Stimulated activated naive CD8-positive, alpha-beta T cell treated with anti-CD3 and anti-CD28 coated beads, Interleukin-15, Interleukin-2, amounts not matched to agents 100 ng/mL and 50 ng/mL, for 24 hours (primary cell): ENCODE data around the gene ZC3H7A.
"Not testable (repeated sequence)": the region's sequence is repeated elsewhere in the genome, so short reads cannot be mapped to it uniquely, and the experiment has no call there.

Source experiments
- H3K27ac Mint-ChIP-seq: one replicate; pipeline ENCODE4 v1.8.0; 2021; ENCODE audit warnings: mild to moderate bottlenecking, mixed read lengths
- H3K27me3 Mint-ChIP-seq: one replicate; pipeline ENCODE4 v1.8.0; 2021; ENCODE audit warnings: mixed read lengths
- H3K36me3 Mint-ChIP-seq: one replicate; pipeline ENCODE4 v1.8.0; 2021; ENCODE audit warnings: low read depth, mixed read lengths
- H3K4me1 Mint-ChIP-seq: one replicate; pipeline ENCODE4 v1.8.0; 2021; ENCODE audit warnings: low read depth, mixed read lengths
- H3K4me3 Mint-ChIP-seq: one replicate; pipeline ENCODE4 v1.8.0; 2021; ENCODE audit warnings: mild to moderate bottlenecking, mixed read lengths
- H3K9me3 Mint-ChIP-seq: one replicate; pipeline ENCODE4 v1.8.0; 2021; ENCODE audit warnings: mixed read lengths

ZC3H7A gene

DNA sequence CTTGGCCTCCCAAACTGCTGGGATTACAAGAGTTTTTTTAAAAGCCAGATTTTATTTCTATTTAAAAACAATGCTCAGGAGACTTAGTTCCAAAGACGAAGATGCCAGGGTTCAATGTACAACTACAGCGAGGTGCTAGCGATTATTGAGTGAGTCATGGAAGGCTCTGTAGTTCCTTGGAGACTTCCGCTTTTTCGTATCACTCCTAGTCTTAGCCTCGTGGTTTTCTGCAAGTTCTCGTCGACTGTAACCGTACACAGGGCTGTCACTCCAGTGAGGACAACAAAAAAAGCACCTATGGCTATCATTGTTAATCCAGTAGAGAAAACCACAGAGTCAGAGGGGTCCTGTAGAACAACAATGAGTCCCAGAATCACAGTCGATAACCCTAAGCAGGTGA, 22.7 kb upstream of the ZC3H7A start:
- no peaks in the 10 kb centered on the region for H3K4me1 Mint-ChIP-seq
- no peak overlapping the region for H3K4me3 Mint-ChIP-seq
- no peaks in the 10 kb centered on the region for H3K27me3 Mint-ChIP-seq
- no peaks in the 10 kb centered on the region for H3K9me3 Mint-ChIP-seq
- H3K27ac Mint-ChIP-seq: no peak overlapping the region
- H3K36me3 Mint-ChIP-seq: no peaks in the 10 kb centered on the region

DNA sequence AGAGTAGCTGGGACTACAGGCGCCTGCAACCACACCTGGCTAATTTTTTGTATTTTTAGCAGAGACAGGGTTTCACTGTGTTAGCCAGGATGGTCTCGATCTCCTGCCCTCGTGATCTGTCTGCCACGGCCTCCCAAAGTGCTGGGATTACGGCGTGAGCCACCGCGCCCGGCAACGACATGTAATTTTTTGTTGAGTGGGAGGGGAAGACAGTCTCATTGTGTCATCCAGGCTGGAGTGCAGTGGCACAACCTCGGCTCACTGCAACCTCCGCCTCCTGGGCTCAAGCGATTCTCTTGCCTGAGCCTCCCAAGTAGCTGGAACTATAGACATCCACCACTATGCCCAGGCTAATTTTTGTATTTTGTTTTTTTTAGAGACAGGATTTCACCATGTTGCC, 21.9 kb upstream of the ZC3H7A start:
- H3K27me3 Mint-ChIP-seq, H3K4me1 Mint-ChIP-seq, H3K36me3 Mint-ChIP-seq, H3K27ac Mint-ChIP-seq, H3K9me3 Mint-ChIP-seq, H3K4me3 Mint-ChIP-seq: not testable (repeated sequence)

DNA sequence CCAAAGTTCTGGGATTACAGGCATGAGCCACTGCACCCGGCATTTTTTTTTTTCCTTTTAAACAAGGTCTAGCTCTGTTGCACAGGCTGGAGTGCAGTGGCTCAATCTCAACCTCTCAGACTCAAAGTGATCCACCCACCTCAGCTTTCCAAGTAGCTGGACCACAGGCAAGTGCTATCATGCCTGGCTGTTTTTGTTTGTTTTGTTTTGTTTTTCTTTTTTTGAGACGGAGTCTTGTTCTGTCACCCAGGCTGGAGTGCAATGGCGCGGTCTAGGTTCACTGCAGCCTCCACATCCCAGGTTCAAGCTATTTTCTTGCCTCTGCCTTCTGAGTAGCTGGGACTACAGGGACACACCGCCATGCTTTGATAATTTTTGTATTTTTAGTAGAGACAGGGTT, 19.1 kb upstream of the ZC3H7A start:
- peaks cover 3% of the 10 kb centered on the region for H3K4me1 Mint-ChIP-seq
- no peaks in the 10 kb centered on the region for H3K9me3 Mint-ChIP-seq
- no peak overlapping the region for H3K4me3 Mint-ChIP-seq
- H3K27ac Mint-ChIP-seq: no peak overlapping the region
- no peaks in the 10 kb centered on the region for H3K27me3 Mint-ChIP-seq
- H3K36me3 Mint-ChIP-seq: no peaks in the 10 kb centered on the region

DNA sequence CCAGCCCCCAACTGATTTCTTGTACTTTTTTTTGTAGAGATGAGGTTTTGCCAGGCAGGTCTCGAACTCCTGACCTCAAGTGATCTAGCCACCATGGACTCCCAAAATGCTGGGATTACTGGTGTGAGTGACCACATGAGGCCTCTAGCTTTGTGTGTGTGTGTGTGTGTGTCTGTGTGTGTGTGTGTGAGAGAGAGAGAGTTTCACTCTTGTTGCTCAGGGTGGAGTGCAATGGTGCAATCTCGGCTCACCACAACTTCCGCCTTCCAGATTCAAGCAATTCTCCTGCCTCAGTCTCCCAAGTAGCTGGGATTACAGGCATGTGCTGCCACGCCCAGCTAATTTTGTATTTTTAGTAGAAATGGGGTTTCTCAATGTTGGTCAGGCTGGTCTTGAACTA, 17.7 kb upstream of the ZC3H7A start:
- H3K27ac Mint-ChIP-seq, H3K4me3 Mint-ChIP-seq, H3K27me3 Mint-ChIP-seq, H3K36me3 Mint-ChIP-seq, H3K9me3 Mint-ChIP-seq: not testable (repeated sequence)
- peaks cover 11% of the 10 kb centered on the region for H3K4me1 Mint-ChIP-seq

DNA sequence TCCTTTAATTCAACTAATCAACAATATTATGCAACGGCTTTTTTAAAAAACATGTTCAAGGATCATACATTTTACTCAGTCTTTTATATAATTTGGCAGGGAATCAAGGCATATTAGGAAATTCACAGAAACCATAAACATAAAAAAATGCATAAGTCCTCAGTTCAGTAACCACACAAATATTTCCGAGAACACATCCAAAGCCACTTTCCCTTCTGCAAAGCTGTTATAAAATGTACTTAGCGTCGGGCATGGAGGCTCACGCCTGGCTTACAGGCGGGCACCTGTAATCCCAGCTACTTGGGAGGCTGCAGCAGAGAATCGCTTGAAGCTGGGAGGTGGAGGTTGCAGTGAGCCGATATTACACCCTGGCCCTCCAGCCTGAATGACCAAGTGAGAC, 9.7 kb upstream of the ZC3H7A start:
- H3K36me3 Mint-ChIP-seq: no peaks in the 10 kb centered on the region
- no peak overlapping the region for H3K27ac Mint-ChIP-seq
- no peaks in the 10 kb centered on the region for H3K27me3 Mint-ChIP-seq
- H3K4me1 Mint-ChIP-seq: peaks cover 12% of the 10 kb centered on the region
- no peak overlapping the region for H3K4me3 Mint-ChIP-seq
- H3K9me3 Mint-ChIP-seq: no peaks in the 10 kb centered on the region

DNA sequence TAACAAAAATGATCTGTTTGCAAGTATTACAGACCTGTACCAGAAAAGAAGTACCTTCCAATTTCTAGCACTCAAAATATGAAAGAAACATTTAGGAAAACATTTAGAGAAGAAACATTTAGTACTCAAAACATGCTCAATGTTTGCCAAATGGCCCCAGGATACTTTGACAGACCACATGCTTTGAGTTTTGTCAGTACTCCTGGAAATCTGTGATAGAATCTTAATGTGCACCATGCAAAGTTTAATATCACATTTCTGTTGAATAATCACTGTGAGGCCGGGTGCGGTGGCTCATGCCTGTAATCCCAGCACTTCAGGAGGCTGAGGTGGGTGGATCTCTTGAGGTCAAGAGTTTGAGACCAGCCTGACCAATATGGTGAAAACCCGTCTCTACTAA, 8.5 kb upstream of the ZC3H7A start:
- no peaks in the 10 kb centered on the region for H3K36me3 Mint-ChIP-seq
- no peaks in the 10 kb centered on the region for H3K9me3 Mint-ChIP-seq
- H3K4me1 Mint-ChIP-seq: peaks cover 20% of the 10 kb centered on the region
- no peaks in the 10 kb centered on the region for H3K27me3 Mint-ChIP-seq
- H3K27ac Mint-ChIP-seq: no peak overlapping the region
- H3K4me3 Mint-ChIP-seq: no peak overlapping the region

DNA sequence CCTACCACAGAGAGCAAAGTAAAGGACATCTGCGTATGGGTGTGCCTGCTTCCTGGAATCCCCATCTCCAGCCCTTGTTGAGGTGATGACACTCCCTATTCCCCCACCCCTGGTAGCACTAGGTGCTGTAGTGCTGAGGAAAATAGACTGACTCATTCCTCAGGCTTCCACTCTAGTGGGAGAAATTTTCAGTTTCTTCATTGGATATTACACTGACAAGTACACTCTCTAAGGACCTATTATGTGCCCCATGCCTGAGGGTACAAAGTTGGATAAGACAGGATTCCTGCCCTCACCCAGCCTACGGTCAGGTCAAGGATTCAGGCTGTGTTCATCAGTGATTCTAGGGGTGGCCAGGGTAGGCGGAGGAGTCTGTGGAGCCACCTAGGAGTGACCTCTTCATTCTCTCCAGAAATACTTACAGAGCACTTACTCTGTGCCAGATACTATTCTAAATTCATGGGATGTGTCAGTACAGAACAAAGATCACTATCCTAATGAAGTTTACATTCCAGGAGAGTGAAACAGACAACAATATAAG, 4.5 kb upstream of the ZC3H7A start:
- H3K4me3 Mint-ChIP-seq: no peak overlapping the region
- peaks cover 38% of the 10 kb centered on the region for H3K4me1 Mint-ChIP-seq
- no peak overlapping the region for H3K27ac Mint-ChIP-seq
- H3K9me3 Mint-ChIP-seq: no peaks in the 10 kb centered on the region
- H3K36me3 Mint-ChIP-seq: no peaks in the 10 kb centered on the region
- no peaks in the 10 kb centered on the region for H3K27me3 Mint-ChIP-seq

DNA sequence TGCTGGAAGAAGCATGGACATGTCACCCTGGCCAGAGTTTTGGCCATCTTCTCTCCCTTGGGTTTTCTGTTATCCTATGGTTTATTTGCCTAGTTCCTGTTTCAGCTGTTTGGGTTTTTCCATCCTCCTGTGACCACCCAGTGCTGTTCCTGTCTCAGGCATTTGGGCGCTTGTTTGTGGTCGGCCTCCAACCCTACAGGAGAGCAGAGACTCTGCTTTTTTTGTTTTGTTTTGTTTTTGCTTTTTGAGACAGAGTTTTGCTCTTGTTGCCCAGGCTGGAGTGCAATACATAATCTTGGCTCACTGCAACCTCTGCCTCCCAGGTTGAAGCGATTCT, 3.3 kb upstream of the ZC3H7A start:
- no peaks in the 10 kb centered on the region for H3K27me3 Mint-ChIP-seq
- H3K4me3 Mint-ChIP-seq: peak overlapping the region; percentile 50
- H3K27ac Mint-ChIP-seq: peak overlapping the region; percentile 74
- H3K9me3 Mint-ChIP-seq: no peaks in the 10 kb centered on the region
- peaks cover 7% of the 10 kb centered on the region for H3K36me3 Mint-ChIP-seq
- peaks cover 47% of the 10 kb centered on the region for H3K4me1 Mint-ChIP-seq

DNA sequence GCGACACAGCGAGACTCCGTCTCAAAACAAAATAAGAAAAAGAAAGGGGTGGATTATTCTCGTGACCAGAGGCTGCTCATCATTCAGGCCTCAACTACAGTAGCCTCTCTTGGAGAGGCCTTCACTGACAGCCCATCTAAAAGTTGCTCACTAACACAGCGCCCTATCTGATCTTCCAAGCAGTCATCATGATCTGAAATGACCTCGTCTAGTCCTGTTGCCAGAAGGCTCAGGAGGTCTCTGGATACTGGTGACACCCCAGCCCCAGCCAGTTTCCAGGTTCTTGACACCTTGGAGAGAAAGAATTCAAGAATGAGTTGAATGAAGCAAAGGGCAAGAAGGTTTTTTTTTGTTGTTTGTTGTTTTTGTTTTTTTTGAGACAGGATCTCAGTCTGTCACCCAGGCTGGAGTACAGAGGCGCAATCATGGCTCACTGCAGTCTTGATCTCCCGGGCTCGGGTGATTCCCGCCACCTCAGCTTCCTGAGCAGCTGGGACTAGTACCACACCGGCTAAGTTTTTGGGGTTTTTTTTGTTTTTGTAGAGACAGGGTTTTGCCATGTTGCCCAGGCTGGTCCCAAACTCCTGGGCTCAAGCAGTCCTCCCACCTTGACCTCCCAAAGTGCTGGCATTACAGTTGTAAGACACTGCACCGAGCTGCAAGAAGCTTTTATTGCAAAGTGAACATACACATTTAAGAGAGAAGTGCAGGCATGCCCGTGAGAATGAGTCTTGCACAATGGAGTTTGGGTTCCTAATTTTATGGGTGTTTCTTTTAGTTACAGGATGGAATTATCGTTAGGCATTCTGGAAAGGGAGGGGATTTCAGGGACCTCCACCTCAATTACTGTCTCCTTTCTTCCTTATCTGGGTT, 2.7 kb upstream of the ZC3H7A start:
- no peaks in the 10 kb centered on the region for H3K27me3 Mint-ChIP-seq
- H3K4me1 Mint-ChIP-seq: peaks cover 53% of the 10 kb centered on the region
- no peaks in the 10 kb centered on the region for H3K9me3 Mint-ChIP-seq
- H3K27ac Mint-ChIP-seq: peak overlapping the region; percentile 74
- peaks cover 12% of the 10 kb centered on the region for H3K36me3 Mint-ChIP-seq
- H3K4me3 Mint-ChIP-seq: peak overlapping the region; percentile 50

DNA sequence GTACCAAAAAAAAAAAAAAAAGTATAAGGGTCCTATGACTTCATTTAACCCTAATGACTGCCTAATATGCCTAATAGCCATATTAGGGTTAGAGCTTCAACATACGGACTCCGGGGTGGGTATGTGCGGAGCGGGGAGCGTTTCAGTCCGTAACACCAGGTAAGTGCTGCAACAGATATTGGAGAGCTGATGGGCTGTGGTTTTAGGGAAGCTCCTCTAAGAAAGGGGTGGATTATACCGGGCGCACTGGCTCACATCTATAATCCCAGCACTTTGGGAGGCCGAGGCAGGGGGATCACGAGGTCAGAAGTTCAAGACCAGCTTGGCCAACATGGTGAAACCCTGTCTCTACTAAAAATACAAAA, 1.9 kb upstream of the ZC3H7A start:
- Mint-ChIP-seq H3K9me3 (no peaks in the 10 kb centered on the region), H3K4me3 (peak overlapping the region; percentile 91), H3K27me3 (no peaks in the 10 kb centered on the region), H3K27ac (peak overlapping the region; percentile 90), H3K36me3 (peaks cover 19% of the 10 kb centered on the region), H3K4me1 (peaks cover 61% of the 10 kb centered on the region)

DNA sequence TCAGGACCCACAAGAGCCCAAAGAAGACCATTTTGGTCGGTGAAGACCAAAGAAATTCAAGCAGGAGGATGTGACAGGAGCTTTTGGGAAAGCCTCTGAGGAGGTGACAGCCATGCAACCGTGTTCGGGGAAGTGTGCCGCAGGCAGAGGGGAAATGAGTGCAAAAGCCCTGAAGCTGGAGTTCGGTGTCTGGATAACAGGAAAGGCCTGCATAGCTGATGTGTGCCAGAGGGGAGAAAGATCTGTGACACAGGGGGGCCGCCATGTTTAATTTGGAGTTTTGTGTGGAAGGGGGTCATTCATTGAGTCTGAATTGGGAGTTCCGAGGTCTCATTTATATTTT, 870 bp upstream of the ZC3H7A start:
- Mint-ChIP-seq H3K4me3 (peak overlapping the region; percentile 91), H3K4me1 (peaks cover 72% of the 10 kb centered on the region), H3K27me3 (no peaks in the 10 kb centered on the region), H3K36me3 (peaks cover 22% of the 10 kb centered on the region), H3K9me3 (no peaks in the 10 kb centered on the region), H3K27ac (peak overlapping the region; percentile 90)

DNA sequence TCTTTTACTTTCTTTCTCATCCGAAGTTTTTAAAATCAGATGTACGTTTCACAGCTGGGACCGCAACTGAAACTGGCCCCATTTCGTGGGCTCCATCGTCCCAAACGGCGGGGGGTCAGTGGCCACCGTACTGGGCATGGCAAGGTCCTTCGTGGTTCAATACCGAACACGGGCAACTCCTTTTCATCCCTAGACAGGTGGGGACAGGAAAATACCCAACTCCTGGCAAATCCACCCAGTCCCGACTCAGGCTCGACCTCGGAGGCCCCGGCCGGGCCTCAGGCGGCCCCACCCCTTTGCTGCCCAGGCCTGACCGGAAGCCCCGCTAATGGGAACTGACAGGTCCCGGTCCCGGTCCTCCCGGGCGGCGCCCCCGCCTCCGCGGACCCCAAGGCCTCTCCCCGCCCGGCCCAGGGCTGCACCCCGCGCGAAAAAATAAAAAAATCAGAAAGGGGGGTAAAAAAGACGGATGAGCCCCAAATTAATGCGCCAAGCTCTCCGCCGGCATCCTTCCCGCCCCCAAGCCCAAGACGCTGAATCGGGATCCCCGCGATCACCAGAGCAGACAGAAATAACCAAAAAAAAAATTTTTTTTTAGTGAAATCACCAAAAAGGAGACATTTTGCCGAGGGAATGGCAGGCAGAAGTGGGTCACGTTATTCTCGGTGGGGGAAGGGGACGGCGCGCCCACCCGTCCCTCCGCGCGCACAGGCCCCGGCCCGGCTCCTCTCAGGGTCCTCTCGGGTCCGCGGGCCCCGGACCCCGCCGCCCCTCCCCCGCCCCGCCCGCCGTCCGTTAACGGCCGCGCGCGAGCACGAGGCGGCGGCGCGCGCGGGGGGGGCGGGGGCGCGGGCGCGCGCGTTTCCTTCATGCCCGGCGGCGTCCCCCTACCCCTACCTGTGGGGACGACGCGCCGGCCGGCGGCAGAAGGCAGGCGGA, 562 bp downstream of the ZC3H7A start:
- H3K27me3 Mint-ChIP-seq: no peaks in the 10 kb centered on the region
- H3K4me3 Mint-ChIP-seq: peak overlapping the region; percentile 88
- H3K4me1 Mint-ChIP-seq: peaks cover 83% of the 10 kb centered on the region
- peaks cover 22% of the 10 kb centered on the region for H3K36me3 Mint-ChIP-seq
- peak overlapping the region; percentile 93 for H3K27ac Mint-ChIP-seq
- H3K9me3 Mint-ChIP-seq: no peaks in the 10 kb centered on the region

DNA sequence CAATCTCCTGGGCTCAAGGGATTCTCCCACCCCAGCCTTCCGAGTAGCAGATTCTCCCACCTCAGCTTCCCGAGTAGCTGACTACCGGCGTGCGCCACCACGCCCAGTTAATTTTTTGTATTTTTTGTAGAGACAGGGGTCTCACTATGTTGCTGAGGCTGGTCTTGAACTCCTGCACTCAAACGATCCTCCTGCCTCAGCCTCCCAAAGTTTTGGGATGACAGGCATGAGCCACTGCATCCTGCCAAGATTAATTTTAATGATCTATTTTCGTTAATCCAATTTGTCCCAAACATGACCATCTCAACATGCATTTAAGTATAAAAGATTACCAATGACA, 1.2 kb downstream of the ZC3H7A start:
- Mint-ChIP-seq H3K4me1 (peaks cover 86% of the 10 kb centered on the region), H3K27me3 (no peaks in the 10 kb centered on the region), H3K9me3 (no peaks in the 10 kb centered on the region), H3K4me3 (peak overlapping the region; percentile 88), H3K27ac (peak overlapping the region; percentile 89), H3K36me3 (peaks cover 27% of the 10 kb centered on the region)

DNA sequence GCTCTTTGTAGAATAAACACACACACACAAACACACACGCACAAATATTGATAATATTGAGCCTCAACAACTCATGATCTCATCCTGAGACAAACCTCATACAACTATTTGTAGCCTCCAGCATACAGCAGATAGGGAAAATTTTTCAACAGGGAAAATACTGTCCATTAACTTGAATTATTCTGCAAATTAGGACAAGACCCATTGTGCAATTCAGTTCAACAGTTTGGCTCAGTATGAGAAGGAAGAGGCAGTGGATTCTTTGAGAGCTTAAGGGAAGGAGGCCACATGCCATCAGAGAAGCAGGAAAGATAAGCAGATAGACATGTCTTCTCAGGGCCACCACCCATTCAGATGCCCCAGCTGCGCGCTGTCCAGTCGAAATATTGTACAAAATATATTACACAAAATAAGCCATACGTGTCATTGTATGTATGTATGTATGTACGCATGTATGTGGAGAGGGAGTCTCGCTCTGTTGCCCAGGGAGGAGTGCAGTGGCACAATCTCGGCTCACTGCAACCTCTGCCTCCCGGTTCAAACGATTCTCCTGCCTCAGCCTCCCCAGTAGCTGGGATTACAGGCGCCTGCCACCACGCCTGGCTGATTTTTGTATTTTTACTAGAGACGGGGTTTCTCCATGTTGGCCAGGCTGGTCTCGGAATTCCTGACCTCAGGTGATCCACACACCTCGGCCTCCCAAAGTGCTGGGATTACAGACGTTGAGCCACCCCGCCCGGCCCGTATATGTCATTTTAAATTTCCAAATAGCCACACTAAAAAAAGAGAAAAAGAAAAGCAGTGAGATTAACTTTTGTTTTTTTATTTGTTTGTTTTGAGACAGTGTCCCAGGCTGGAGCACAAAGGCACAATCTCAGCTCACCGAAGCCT, 1.8 kb downstream of the ZC3H7A start:
- Mint-ChIP-seq H3K4me1 (peaks cover 82% of the 10 kb centered on the region), H3K9me3 (no peaks in the 10 kb centered on the region), H3K4me3 (peak overlapping the region; percentile 88), H3K27me3 (no peaks in the 10 kb centered on the region), H3K36me3 (peaks cover 29% of the 10 kb centered on the region), H3K27ac (peak overlapping the region; percentile 89)
